Hepatocyte (in vitro differentiated cells): ENCODE data around the gene OR10A3.

ENCODE experiments used
- EZH2phosphoT487 ChIP-seq: fragments of 200-600 bp; sonication (generic); IDR thresholded peaks from one replicate; pipeline ENCODE4 v1.6.1; 2018; ENCODE audit warnings: antibody characterized with exemption, mild to moderate bottlenecking, low read depth, moderate library complexity; ENCODE audit not compliant: unreplicated experiment, severe bottlenecking
- TF ChIP-seq, protein P1 (sequence below): fragments of 200-600 bp; sonication (generic); IDR thresholded peaks from 2 replicates; pipeline ENCODE4 v1.5.1; 2016; ENCODE audit warnings: antibody characterized with exemption, mild to moderate bottlenecking; ENCODE audit not compliant: poor library complexity

- TF ChIP-seq, protein P1, sequence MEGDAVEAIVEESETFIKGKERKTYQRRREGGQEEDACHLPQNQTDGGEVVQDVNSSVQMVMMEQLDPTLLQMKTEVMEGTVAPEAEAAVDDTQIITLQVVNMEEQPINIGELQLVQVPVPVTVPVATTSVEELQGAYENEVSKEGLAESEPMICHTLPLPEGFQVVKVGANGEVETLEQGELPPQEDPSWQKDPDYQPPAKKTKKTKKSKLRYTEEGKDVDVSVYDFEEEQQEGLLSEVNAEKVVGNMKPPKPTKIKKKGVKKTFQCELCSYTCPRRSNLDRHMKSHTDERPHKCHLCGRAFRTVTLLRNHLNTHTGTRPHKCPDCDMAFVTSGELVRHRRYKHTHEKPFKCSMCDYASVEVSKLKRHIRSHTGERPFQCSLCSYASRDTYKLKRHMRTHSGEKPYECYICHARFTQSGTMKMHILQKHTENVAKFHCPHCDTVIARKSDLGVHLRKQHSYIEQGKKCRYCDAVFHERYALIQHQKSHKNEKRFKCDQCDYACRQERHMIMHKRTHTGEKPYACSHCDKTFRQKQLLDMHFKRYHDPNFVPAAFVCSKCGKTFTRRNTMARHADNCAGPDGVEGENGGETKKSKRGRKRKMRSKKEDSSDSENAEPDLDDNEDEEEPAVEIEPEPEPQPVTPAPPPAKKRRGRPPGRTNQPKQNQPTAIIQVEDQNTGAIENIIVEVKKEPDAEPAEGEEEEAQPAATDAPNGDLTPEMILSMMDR: no peak
- no peak for TF ChIP-seq EZH2phosphoT487
These were observed 40.2 kb upstream of the OR10A3 start for GRCh38 chr11:7981619-7982157.
